Measurements from ENCODE around the gene MAPKBP1. TPM values are rescaled to one million over a fixed set of nuclear protein-coding genes. Genes with fewer than 3 reads are reported as not detected.

Gene MAPKBP1, protein sequence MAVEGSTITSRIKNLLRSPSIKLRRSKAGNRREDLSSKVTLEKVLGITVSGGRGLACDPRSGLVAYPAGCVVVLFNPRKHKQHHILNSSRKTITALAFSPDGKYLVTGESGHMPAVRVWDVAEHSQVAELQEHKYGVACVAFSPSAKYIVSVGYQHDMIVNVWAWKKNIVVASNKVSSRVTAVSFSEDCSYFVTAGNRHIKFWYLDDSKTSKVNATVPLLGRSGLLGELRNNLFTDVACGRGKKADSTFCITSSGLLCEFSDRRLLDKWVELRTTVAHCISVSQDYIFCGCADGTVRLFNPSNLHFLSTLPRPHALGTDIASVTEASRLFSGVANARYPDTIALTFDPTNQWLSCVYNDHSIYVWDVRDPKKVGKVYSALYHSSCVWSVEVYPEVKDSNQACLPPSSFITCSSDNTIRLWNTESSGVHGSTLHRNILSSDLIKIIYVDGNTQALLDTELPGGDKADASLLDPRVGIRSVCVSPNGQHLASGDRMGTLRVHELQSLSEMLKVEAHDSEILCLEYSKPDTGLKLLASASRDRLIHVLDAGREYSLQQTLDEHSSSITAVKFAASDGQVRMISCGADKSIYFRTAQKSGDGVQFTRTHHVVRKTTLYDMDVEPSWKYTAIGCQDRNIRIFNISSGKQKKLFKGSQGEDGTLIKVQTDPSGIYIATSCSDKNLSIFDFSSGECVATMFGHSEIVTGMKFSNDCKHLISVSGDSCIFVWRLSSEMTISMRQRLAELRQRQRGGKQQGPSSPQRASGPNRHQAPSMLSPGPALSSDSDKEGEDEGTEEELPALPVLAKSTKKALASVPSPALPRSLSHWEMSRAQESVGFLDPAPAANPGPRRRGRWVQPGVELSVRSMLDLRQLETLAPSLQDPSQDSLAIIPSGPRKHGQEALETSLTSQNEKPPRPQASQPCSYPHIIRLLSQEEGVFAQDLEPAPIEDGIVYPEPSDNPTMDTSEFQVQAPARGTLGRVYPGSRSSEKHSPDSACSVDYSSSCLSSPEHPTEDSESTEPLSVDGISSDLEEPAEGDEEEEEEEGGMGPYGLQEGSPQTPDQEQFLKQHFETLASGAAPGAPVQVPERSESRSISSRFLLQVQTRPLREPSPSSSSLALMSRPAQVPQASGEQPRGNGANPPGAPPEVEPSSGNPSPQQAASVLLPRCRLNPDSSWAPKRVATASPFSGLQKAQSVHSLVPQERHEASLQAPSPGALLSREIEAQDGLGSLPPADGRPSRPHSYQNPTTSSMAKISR (N-terminal part only)
- total RNA-seq (2021) = 10.0 and 13.7 TPM in 2 replicates
- long read RNA-seq, partial matches to known transcripts = 3 of 7 reads
- long read RNA-seq, other reads (novel, unspliced or antisense) = 4 of 7 reads

DNA sequence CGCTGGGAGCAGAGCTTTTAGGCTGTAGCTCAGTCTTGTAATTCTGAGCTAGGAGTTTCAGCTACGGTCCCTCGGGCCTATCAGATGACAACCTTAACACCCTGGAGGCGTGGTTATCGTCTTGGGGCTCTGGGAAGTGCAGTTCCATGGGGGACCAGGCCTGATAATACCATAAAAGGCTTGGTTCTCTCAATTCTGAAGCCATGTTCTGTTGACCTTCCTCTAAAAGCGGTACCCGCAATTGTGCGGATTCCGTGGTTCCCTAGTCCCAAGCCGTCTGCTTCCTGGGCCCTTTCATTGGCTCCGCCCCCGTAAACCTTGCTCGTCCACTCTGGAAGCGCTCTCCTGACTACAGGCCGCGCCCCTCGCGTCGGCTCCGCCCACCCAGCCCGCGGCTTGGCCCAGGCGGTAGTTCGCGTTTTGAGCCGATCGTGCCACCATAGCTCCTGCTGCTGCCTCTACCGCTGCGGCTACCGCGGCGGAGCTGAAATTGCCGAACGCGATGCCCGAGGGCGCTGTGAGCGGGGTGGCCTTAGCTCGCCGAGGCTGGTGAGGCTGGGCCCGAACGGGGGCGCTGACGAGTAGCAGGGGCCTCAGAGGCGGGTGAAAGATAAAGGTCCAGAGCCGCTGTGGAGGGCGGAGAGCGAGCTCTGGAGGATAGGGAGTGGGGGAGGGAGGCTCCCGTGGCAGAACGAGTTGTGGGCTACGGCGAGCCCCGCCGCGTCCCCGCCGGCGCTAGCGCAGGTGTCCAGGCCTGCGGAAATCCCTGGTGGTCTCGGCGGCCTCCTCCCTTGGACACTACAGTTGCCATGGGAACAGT, at the start of gene MAPKBP1:
TSS of gene MAPKBP1 (plus strand) at position 423 of the 820 bp plus-strand sequence. CDS start 792 bp downstream, outside the sequence.
- Mint-ChIP-seq H3K4me1 (peaks cover 43 to 47% of the 10 kb centered on the region in 2 experiments), H3K4me3 (peak within 1 kb of the TSS; percentile 79 to 92), H3K27me3 (ENCODE audit: low read depth) (no peaks in the 10 kb centered on the region; the same call in 1 of the 2 replicates), H3K36me3 (ENCODE audit: insufficient read depth in 1 of 3, low read depth in 3 of 3) (no peaks in the 10 kb centered on the region; a peak in 1 of 7 replicates), H3K27ac (peak within 1 kb of the TSS; percentile 97 to 99 (median 98); a peak in 6 of 7 replicates), H3K9me3 (no peaks in the 10 kb centered on the region)
- H3K79me2 ChIP-seq (ENCODE audit: insufficient read depth, low read length) = no peaks in the 10 kb centered on the region
- no peak within 1 kb of the TSS for H4K8ac ChIP-seq (replicated peaks; ENCODE audit: insufficient read length, low read depth, low read length)
- H3K14ac ChIP-seq (ENCODE audit: insufficient read depth, low read length) = peak within 1 kb of the TSS; percentile 91; the same call in 1 of the 2 replicates
- H2AK5ac ChIP-seq (ENCODE audit: insufficient read length, low read length) = no peak within 1 kb of the TSS
- H3K18ac ChIP-seq (ENCODE audit: insufficient read length, low read depth, low read length) = peak within 1 kb of the TSS; percentile 69
- no CpG with 5 or more reads among the region's 62 CpGs for WGBS (ENCODE audit: extremely low coverage, insufficient read length, low lambda C conversion rate)
- no peak within 1 kb of the TSS for H2BK120ac ChIP-seq (ENCODE audit: low read depth, low read length, poor library complexity, severe bottlenecking)
- H4K5ac ChIP-seq (ENCODE audit: insufficient read length, low read depth, low read length) = peak within 1 kb of the TSS; percentile 73
- no peak within 1 kb of the TSS for H2BK12ac ChIP-seq (ENCODE audit: insufficient read length, low read depth, low read length)
- no peak within 1 kb of the TSS for H3K23ac ChIP-seq (ENCODE audit: insufficient read length, low read depth, low read length)
- no peak within 1 kb of the TSS; the same call in 1 of the 2 replicates for H3K4ac ChIP-seq (ENCODE audit: low read depth, low read length)
- peaks cover 17% of the 10 kb centered on the region for H3K23me2 ChIP-seq (ENCODE audit: insufficient read length, low read depth, low read length, poor library complexity, severe bottlenecking)
- H3K56ac ChIP-seq (ENCODE audit: insufficient read length, low read depth, low read length) = no peak within 1 kb of the TSS
- H2BK15ac ChIP-seq (ENCODE audit: low read depth, low read length) = no peak within 1 kb of the TSS
- H2AFZ ChIP-seq (ENCODE audit: low read length) = peak within 1 kb of the TSS; percentile 3
- no peaks in the 10 kb centered on the region for H4K20me1 ChIP-seq (ENCODE audit: control insufficient read depth, insufficient read depth, insufficient read length)
- no peak within 1 kb of the TSS for H2BK5ac ChIP-seq (ENCODE audit: insufficient read length, low read length)
- TF ChIP-seq, protein P1, sequence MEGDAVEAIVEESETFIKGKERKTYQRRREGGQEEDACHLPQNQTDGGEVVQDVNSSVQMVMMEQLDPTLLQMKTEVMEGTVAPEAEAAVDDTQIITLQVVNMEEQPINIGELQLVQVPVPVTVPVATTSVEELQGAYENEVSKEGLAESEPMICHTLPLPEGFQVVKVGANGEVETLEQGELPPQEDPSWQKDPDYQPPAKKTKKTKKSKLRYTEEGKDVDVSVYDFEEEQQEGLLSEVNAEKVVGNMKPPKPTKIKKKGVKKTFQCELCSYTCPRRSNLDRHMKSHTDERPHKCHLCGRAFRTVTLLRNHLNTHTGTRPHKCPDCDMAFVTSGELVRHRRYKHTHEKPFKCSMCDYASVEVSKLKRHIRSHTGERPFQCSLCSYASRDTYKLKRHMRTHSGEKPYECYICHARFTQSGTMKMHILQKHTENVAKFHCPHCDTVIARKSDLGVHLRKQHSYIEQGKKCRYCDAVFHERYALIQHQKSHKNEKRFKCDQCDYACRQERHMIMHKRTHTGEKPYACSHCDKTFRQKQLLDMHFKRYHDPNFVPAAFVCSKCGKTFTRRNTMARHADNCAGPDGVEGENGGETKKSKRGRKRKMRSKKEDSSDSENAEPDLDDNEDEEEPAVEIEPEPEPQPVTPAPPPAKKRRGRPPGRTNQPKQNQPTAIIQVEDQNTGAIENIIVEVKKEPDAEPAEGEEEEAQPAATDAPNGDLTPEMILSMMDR (conservative IDR thresholded peaks at IDR 0.05) = peak; percentile 89
- peak; percentile 99 for DNase-seq
- no peaks in the 10 kb centered on the region for H3K79me1 ChIP-seq (ENCODE audit: insufficient read depth, low read depth, low read length, poor library complexity, severe bottlenecking)
- peaks cover 10% of the 10 kb centered on the region for H3K4me1 ChIP-seq (ENCODE audit: insufficient read depth, low read length)
- H3K9ac ChIP-seq (ENCODE audit: extremely low read depth, insufficient read length, low read length) = peak within 1 kb of the TSS; percentile 67
- H3K9me3 ChIP-seq (ENCODE audit: control insufficient read depth, low read depth, low read length) = no peaks in the 10 kb centered on the region
- H3T11ph ChIP-seq (ENCODE audit: low read length) = no peak within 1 kb of the TSS
- no peak within 1 kb of the TSS for H2BK20ac ChIP-seq (ENCODE audit: low read depth, low read length, poor library complexity, severe bottlenecking)
- H4K91ac ChIP-seq (ENCODE audit: insufficient read length, low read depth, low read length) = no peak within 1 kb of the TSS
- peak within 1 kb of the TSS; percentile 97 for H3K4me2 ChIP-seq (ENCODE audit: insufficient read depth, insufficient read length, low read length)
- peak within 1 kb of the TSS; percentile 96 for H3K27ac ChIP-seq (ENCODE audit: insufficient read length, low read depth, low read length)
- H3K27me3 ChIP-seq (ENCODE audit: insufficient read depth, low read length) = no peaks in the 10 kb centered on the region
